Fibroblast of the aortic adventitia (primary cell): Measurements from ENCODE around the gene PHF13. TPM values are rescaled to one million over a fixed set of nuclear protein-coding genes. Genes with fewer than 3 reads are reported as not detected.
A peak's percentile ranks its signal among the peaks of the same experiment; 100 is the strongest.
"Not testable (repeated sequence)": the region's sequence is repeated elsewhere in the genome, so short reads cannot be mapped to it uniquely, and the experiment has no call there.

ENCODE experiments used
- DNase-seq: peaks from one replicate; pipeline ENCODE4 v3.0.0-alpha.2; 2010; ENCODE audit warnings: low read depth
- H3K4me3 ChIP-seq: 2 replicates; pipeline ENCODE4 v1.5.1; 2011; ENCODE audit warnings: low read depth, mild to moderate bottlenecking, control low read depth, low read length, moderate library complexity
- total RNA-seq: library from RNA; depleted of rRNA; stranded (reverse); fragments of >200 nt; gene quantifications from 2 replicates; pipeline ENCODE4 v1.2.3, GENCODE V29; 2012; ENCODE audit warnings: low replicate concordance
- TF ChIP-seq, protein P1 (sequence below): IDR thresholded peaks from 2 replicates; pipeline ENCODE4 v1.5.1; 2011; ENCODE audit warnings: mild to moderate bottlenecking, low read length, control low read depth, inconsistent platforms; ENCODE audit not compliant: insufficient read depth

PHF13 gene
- total RNA-seq, 1 donor = 14.7 TPM

DNA sequence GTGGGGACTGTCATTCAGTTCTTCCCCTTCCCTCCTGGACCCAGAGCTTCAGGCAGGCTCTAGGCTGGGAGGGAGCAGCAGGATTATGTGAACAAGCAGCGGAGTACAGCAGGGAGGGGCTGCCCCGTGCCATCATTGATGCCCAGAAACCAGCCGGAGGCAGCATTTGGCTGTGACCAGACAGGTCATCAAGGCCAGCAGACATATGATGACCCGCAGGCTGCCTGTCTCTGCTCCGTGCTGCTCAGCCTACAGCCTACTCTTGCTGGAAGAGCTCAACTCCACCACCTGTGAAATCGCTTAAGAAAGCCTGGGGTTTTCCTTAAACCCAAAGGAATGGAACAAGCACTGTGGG, 15.8 kb upstream of the PHF13 start:
- no peak overlapping the region for H3K4me3 ChIP-seq
- TF ChIP-seq, protein P1, sequence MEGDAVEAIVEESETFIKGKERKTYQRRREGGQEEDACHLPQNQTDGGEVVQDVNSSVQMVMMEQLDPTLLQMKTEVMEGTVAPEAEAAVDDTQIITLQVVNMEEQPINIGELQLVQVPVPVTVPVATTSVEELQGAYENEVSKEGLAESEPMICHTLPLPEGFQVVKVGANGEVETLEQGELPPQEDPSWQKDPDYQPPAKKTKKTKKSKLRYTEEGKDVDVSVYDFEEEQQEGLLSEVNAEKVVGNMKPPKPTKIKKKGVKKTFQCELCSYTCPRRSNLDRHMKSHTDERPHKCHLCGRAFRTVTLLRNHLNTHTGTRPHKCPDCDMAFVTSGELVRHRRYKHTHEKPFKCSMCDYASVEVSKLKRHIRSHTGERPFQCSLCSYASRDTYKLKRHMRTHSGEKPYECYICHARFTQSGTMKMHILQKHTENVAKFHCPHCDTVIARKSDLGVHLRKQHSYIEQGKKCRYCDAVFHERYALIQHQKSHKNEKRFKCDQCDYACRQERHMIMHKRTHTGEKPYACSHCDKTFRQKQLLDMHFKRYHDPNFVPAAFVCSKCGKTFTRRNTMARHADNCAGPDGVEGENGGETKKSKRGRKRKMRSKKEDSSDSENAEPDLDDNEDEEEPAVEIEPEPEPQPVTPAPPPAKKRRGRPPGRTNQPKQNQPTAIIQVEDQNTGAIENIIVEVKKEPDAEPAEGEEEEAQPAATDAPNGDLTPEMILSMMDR = no peak
- no peak for DNase-seq

DNA sequence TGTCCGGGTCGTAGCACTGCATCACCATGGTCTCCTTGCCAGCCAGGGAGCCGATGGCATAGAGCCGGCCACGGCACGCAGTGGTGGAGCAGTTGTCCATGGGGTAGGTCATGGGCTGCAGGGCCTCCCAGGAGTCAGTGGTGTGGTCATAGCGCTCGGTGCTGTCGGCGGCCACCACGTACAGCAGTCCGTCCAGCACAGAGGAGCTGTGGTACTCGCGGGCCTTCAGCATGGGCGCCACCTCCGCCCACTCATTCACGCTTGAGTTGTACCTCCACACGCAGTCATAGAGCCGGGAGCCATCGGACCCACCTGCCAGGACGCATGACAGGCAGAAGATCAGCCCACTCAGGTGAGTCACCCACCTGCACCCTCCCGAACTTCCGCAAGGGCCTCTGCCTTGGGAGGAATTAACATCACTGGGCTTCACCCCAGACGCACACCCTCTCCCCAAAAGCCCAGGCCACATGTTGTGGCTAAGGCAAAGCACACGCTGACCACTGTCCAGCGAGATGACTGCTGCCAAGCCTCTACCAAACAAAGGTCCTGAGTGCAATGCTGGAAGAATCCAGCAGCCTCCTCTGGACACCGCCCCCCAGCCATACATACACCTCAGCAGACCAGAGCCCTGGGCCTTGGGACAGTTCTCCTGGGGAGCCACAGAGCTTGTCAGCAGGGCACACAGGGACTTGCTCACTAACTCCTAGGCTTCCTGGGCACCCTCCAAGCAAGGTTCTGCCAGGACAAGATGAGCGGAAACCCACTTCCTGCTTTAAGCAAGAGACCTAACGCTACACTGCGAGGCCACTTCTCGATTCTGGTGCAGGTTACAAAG, 14.2 kb upstream of the PHF13 start:
- peak overlapping the region; percentile 99 for H3K4me3 ChIP-seq
- TF ChIP-seq, protein P1 = no peak
- DNase-seq = no peak

DNA sequence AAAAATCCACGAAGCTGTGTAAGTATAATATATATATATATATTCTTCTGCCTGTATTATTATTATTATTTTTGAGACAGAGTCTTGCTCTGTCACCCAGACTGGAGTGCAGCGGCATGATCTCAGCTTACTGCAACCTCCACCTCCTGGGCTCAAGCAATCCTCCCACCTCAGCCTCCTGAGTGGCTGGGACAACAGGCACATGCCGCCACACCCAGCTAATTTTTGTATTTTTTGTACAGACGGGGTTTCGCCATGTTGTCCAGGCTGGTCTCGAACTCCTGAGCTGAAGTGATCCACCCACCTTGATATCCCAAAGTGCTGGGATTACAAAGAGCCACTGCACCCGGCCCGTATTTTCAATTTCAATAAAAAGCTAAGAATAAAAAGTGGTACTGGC, 13.5 kb upstream of the PHF13 start:
- DNase-seq = not testable (repeated sequence)
- H3K4me3 ChIP-seq = peak overlapping the region; percentile 99

DNA sequence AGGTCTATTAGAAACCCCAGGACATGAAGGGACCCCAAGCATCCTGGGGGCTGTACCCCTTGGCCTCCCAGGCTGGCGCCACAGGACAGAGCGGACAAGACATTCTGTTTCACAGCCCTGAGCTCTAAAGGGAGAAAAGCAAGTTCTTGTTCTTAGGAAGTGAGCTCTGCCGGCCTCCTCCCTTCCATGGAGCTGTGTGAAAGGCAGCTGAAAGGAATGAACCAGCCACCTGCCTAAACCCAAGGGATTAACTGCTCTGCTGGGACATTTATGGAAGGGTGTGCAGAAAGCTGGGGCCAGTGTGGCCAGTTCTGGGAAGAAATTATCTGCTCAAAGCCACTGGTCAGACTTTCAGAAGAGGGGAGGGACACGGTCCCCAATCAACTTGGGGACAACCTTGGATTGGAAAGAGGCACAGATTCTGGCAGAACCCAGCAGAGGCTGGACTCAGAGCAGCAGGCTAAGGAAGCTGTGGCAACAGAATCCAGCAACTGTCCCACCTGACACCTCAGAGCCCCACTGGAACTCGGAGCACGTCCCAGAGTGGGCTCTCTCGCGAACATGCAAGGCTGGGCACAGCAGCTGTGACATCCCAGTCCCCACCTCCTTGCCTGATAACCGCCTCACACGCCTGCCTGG, 13.0 kb upstream of the PHF13 start:
- peak; percentile 34 for DNase-seq
- TF ChIP-seq, protein P1 = no peak
- H3K4me3 ChIP-seq = peak overlapping the region; percentile 99

DNA sequence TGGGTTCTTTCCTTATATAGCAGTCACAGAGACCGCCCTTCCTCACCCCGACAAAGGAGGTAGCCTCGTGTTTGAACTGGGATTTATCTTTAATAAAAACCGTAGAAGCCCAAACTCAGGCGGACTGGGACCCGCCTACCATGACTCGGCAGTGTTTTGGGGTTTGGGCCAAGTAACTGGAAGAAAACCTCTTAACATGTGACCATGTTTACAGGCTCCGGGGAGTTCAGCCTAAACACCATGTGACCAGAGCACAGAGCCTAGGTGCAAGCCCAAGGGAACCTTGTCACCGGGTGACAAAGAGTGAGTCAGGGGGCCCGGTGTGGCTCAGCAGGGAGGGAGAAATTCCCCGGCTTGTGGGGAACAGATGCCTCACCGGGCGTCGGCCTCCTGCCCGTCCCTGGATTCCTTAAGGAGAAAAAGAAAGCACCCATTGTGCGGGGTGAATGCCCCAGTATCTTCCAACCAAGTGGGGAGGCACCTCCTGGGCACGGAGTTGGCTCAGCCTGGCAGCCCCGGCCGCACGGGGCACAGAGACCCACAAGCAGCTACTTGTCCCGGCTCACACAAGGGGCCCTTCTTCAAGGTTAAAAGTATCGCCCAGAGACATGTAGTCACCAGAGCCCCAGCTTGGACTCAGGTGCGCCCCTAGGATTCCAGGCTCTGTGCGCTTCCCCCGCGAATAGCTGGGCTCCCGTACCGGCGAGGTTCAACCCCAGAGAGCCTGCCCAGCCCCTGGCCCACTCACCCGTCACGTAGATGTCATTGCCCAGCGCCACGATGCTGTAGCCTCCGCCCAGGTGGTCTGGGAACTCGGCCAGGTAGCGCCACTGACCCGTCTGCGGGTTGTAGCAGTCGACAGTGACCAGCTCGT, 12.2 kb upstream of the PHF13 start:
- H3K4me3 ChIP-seq = peak overlapping the region; percentile 99
- peak; percentile 96 for DNase-seq
- TF ChIP-seq, protein P1 = no peak

DNA sequence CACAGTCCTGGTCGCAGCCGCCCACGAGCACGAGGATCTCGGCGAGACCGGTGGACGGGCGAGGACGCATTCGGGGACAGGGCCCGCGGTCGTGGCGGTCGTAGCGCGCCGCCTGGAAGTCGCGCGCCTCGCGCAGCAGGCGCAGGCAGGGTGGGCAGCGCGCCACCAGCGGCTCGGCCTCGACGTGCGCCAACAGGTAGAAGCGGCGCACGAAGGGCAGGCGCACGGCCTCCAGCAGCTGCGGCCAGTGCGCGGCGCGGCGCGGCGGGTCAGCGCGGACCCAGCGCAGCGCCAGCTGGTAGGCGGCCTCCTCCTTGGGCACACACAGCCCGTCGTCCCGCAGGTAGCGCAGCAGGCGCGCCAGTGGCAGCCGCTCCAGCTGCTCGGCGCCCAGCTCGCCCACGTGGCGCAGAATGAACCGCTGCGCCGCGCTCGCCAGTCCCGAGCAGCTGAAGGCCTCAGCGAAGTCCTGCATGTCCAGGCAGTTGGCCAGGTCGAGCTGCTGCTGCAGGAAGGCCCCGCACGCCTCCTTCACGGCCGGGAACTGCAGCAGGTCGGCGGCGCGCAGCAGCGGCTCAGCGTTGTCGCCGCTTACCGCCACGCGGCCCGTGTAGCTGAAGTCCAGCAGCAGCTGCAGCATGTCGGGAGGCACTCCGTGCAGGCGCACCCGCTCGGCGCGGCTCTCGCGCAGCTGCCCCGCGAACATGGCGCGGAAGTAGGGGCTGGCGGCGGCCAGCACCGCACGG, 11.4 kb upstream of the PHF13 start:
- TF ChIP-seq, protein P1 = no peak
- H3K4me3 ChIP-seq = peak overlapping the region; percentile 99
- DNase-seq = peak; percentile 56
